ENCODE measurements around the gene BCAS3. TPM values are rescaled to one million over a fixed set of nuclear protein-coding genes. Genes with fewer than 3 reads are reported as not detected.
A peak's percentile ranks its signal among the peaks of the same experiment; 100 is the strongest.

The BCAS3 gene
- total RNA-seq, 1 donor from 2014 or later: 14.5 TPM

DNA sequence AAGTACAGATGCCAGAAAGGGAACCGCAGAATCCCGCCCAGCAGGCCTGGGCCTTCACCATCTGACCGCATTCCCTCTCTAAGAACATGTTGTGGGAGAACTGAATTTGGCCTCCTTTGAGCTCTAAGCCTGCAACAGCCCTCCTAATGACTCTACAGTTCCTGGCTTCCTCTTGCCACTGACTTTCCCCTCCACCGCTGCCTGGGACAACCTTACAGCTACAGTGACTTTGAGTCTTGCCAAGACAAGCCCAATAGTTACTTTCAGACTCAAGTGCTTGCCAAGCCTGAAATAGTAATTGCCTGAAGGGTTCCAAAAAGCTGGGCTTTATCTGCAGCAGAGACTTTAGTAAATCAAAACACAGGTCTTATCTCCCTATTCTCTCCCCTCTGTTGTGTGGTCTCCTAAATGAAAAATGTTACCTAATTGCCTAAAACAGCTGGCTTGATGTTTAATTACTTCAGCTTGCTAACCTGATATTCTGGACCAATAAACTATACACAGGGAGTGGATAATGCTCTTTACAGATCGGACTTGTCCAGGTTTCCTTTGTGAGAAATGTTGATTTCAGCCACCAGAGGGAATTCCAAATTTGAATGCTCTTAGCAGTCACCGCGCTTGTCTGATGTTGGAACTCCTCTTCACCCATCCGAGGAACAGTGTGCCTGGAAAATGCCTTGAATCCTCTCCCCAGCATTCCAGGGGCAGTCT lies 636.9 kb downstream of the BCAS3 start:
- Histone ChIP-seq H3K4me1 (ENCODE audit: insufficient read depth, low read length) (peaks cover 20% of the 10 kb centered on the region), H3K4me2 (ENCODE audit: low read length) (peak overlapping the region; percentile 17), H3K4me3 (ENCODE audit: insufficient read depth, low read depth, low read length) (no peak overlapping the region), H4K20me1 (ENCODE audit: insufficient read depth, low read length) (no peaks in the 10 kb centered on the region), H3K79me2 (ENCODE audit: insufficient read depth, low read length) (no peaks in the 10 kb centered on the region), H3K36me3 (ENCODE audit: insufficient read depth, low read length) (no peaks in the 10 kb centered on the region), H3K27ac (ENCODE audit: low read depth, low read length) (no peak overlapping the region), H3K9me3 (ENCODE audit: insufficient read depth, low read depth, low read length) (no peaks in the 10 kb centered on the region), H3K27me3 (ENCODE audit: insufficient read depth, low read length) (no peaks in the 10 kb centered on the region), H3K9ac (ENCODE audit: low read length) (no peak overlapping the region), H2AFZ (ENCODE audit: low read depth, low read length) (peak overlapping the region; percentile 8)
- no peak overlapping the region for H3K4me3 Mint-ChIP-seq (ENCODE audit: unreplicated experiment)
- peaks cover 21% of the 10 kb centered on the region for H3K4me1 Mint-ChIP-seq (ENCODE audit: low read depth, unreplicated experiment)
- H3K27me3 Mint-ChIP-seq (ENCODE audit: low read depth, unreplicated experiment): peaks cover 10% of the 10 kb centered on the region
- no peak for TF ChIP-seq EZH2 (IDR thresholded peaks at IDR 0.05; ENCODE audit: insufficient read depth, low read length)
- TF ChIP-seq, protein P1, sequence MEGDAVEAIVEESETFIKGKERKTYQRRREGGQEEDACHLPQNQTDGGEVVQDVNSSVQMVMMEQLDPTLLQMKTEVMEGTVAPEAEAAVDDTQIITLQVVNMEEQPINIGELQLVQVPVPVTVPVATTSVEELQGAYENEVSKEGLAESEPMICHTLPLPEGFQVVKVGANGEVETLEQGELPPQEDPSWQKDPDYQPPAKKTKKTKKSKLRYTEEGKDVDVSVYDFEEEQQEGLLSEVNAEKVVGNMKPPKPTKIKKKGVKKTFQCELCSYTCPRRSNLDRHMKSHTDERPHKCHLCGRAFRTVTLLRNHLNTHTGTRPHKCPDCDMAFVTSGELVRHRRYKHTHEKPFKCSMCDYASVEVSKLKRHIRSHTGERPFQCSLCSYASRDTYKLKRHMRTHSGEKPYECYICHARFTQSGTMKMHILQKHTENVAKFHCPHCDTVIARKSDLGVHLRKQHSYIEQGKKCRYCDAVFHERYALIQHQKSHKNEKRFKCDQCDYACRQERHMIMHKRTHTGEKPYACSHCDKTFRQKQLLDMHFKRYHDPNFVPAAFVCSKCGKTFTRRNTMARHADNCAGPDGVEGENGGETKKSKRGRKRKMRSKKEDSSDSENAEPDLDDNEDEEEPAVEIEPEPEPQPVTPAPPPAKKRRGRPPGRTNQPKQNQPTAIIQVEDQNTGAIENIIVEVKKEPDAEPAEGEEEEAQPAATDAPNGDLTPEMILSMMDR (IDR thresholded peaks at IDR 0.05; ENCODE audit: insufficient read depth, low read depth, low read length): peak; percentile 9
- DNase-seq (ENCODE audit: low read depth) (peak; percentile 89), FAIRE-seq (peak; percentile 60)
- H3K36me3 Mint-ChIP-seq (ENCODE audit: low read depth, unreplicated experiment): peaks cover 4% of the 10 kb centered on the region
- no peaks in the 10 kb centered on the region for H3K9me3 Mint-ChIP-seq (ENCODE audit: unreplicated experiment)
- H3K27ac Mint-ChIP-seq (ENCODE audit: unreplicated experiment): peak overlapping the region; percentile 8

DNA sequence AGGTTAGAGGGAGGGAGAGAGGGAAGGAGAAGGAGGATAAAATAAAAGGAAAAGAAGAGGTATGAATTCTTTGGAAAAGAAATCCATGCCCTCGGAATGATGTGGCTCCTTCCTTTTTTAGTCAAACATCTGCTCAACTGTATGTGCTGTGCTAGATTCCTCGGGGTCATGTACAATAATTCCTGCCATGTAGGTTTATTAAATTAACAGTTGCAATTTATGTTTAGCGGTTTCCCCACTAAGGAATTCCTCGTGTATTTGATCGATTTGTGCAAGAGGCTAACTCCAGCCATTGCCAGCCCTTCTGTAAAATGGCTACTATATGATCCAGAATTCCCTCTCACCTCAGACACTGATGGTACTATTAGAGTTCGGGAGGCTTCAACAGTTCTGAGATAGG lies 639.0 kb downstream of the BCAS3 start:
- no peaks in the 10 kb centered on the region for H3K79me2 ChIP-seq (ENCODE audit: insufficient read depth, low read length)
- H3K9me3 Mint-ChIP-seq (ENCODE audit: unreplicated experiment): no peaks in the 10 kb centered on the region
- FAIRE-seq (no peak), DNase-seq (ENCODE audit: low read depth) (no peak)
- H3K27ac Mint-ChIP-seq (ENCODE audit: unreplicated experiment): no peak overlapping the region
- no peak overlapping the region for H3K4me3 ChIP-seq (ENCODE audit: insufficient read depth, low read depth, low read length)
- no peaks in the 10 kb centered on the region for H3K27me3 ChIP-seq (ENCODE audit: insufficient read depth, low read length)
- no peak overlapping the region for H3K9ac ChIP-seq (ENCODE audit: low read length)
- no peak overlapping the region for H3K4me2 ChIP-seq (ENCODE audit: low read length)
- no peaks in the 10 kb centered on the region for H3K9me3 ChIP-seq (ENCODE audit: insufficient read depth, low read depth, low read length)
- peaks cover 10% of the 10 kb centered on the region for H3K27me3 Mint-ChIP-seq (ENCODE audit: low read depth, unreplicated experiment)
- no peak overlapping the region for H2AFZ ChIP-seq (ENCODE audit: low read depth, low read length)
- H3K4me1 ChIP-seq (ENCODE audit: insufficient read depth, low read length): peaks cover 6% of the 10 kb centered on the region
- TF ChIP-seq EZH2 (IDR thresholded peaks at IDR 0.05; ENCODE audit: insufficient read depth, low read length): no peak
- TF ChIP-seq, protein P1 (IDR thresholded peaks at IDR 0.05; ENCODE audit: insufficient read depth, low read depth, low read length): no peak
- peaks cover 11% of the 10 kb centered on the region for H3K4me1 Mint-ChIP-seq (ENCODE audit: low read depth, unreplicated experiment)
- H3K4me3 Mint-ChIP-seq (ENCODE audit: unreplicated experiment): no peak overlapping the region
- H3K27ac ChIP-seq (ENCODE audit: low read depth, low read length): no peak overlapping the region
- no peaks in the 10 kb centered on the region for H4K20me1 ChIP-seq (ENCODE audit: insufficient read depth, low read length)
- H3K36me3 Mint-ChIP-seq (ENCODE audit: low read depth, unreplicated experiment): peaks cover 4% of the 10 kb centered on the region
- no peaks in the 10 kb centered on the region for H3K36me3 ChIP-seq (ENCODE audit: insufficient read depth, low read length)

DNA sequence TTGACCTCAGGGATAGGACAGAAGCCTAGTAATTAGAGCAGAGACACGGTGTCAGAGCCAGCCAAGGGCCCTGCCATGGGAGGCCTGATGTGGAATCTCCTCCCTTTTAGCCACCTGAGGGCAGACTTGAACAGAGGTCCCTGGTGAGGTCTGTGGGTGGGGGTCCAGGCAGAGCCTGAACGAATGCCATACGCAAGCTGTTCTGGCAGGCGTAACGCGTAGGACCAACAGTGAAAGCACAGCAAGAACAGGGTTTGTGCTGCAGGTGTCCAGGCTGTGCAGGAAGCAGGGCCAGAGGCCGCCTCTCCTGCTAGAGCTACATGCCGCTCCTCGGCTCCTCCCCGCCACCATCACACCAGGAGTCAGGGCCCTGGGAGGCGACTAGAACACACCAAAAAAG lies 640.1 kb downstream of the BCAS3 start:
- no peak overlapping the region for H3K4me3 Mint-ChIP-seq (ENCODE audit: unreplicated experiment)
- no peak overlapping the region for H3K4me2 ChIP-seq (ENCODE audit: low read length)
- no peaks in the 10 kb centered on the region for H3K79me2 ChIP-seq (ENCODE audit: insufficient read depth, low read length)
- H3K36me3 ChIP-seq (ENCODE audit: insufficient read depth, low read length): no peaks in the 10 kb centered on the region
- H3K27ac ChIP-seq (ENCODE audit: low read depth, low read length): no peak overlapping the region
- no peak overlapping the region for H2AFZ ChIP-seq (ENCODE audit: low read depth, low read length)
- H3K4me3 ChIP-seq (ENCODE audit: insufficient read depth, low read depth, low read length): no peak overlapping the region
- H3K9ac ChIP-seq (ENCODE audit: low read length): no peak overlapping the region
- FAIRE-seq (no peak), DNase-seq (ENCODE audit: low read depth) (no peak)
- no peaks in the 10 kb centered on the region for H3K27me3 ChIP-seq (ENCODE audit: insufficient read depth, low read length)
- no peaks in the 10 kb centered on the region for H3K9me3 ChIP-seq (ENCODE audit: insufficient read depth, low read depth, low read length)
- H3K36me3 Mint-ChIP-seq (ENCODE audit: low read depth, unreplicated experiment): peaks cover 6% of the 10 kb centered on the region
- H3K4me1 Mint-ChIP-seq (ENCODE audit: low read depth, unreplicated experiment): peaks cover 12% of the 10 kb centered on the region
- no peaks in the 10 kb centered on the region for H3K9me3 Mint-ChIP-seq (ENCODE audit: unreplicated experiment)
- H3K27ac Mint-ChIP-seq (ENCODE audit: unreplicated experiment): no peak overlapping the region
- H3K27me3 Mint-ChIP-seq (ENCODE audit: low read depth, unreplicated experiment): peaks cover 10% of the 10 kb centered on the region
- no peaks in the 10 kb centered on the region for H4K20me1 ChIP-seq (ENCODE audit: insufficient read depth, low read length)
- H3K4me1 ChIP-seq (ENCODE audit: insufficient read depth, low read length): peaks cover 6% of the 10 kb centered on the region
- TF ChIP-seq, protein P1 (IDR thresholded peaks at IDR 0.05; ENCODE audit: insufficient read depth, low read depth, low read length): no peak
- TF ChIP-seq EZH2 (IDR thresholded peaks at IDR 0.05; ENCODE audit: insufficient read depth, low read length): no peak
